Testis (tissue), 2 donors: Measurements from ENCODE around the gene KIF6.

Experiments used
- CTCF ChIP-seq, 3 experiments: fragments of 450-650 bp in 2 of 3; fragments of 200-600 bp in 1 of 3; sonication (generic) in 1 of 3; IDR thresholded peaks; one replicate each; pipeline ENCODE4 v1.5.1; 2016 to 2019; ENCODE audit warnings: antibody characterized with exemption in 3 of 3, mild to moderate bottlenecking in 2 of 3, moderate library complexity in 1 of 3
- POLR2A ChIP-seq: fragments of 450-650 bp; IDR thresholded peaks from one replicate; pipeline ENCODE4 v1.6.1; 2017; ENCODE audit warnings: antibody characterized with exemption, mild to moderate bottlenecking, moderate library complexity

- TF ChIP-seq POLR2A (no peak), CTCF (IDR thresholded peaks at IDR 0.05) (no peak)
These were observed 109.6 kb downstream of the KIF6 start for GRCh38 chr6:39615622-39616021.
